MV-4-11 (cell line): ENCODE results near the gene CDKN2B-AS1.

Source experiments
- DNase-seq: peaks from one replicate; lab custom pipeline; 2025; lab: John Stamatoyannopoulos, UW

CDKN2B-AS1 gene

GRCh38 chr9:21982861-21983560 lies 11.6 kb upstream of the CDKN2B-AS1 start:
- peak; percentile 48 for DNase-seq

- DNase-seq, result peak; percentile 76
These were observed 11.0 kb upstream of the CDKN2B-AS1 start for GRCh38 chr9:21983561-21983935.

GRCh38 chr9:21984101-21984500 lies 10.5 kb upstream of the CDKN2B-AS1 start:
- DNase-seq, result no peak

GRCh38 chr9:21985964-21986667 lies 8.5 kb upstream of the CDKN2B-AS1 start:
- peak; percentile 43 for DNase-seq

- DNase-seq, result no peak
These were observed 6.3 kb upstream of the CDKN2B-AS1 start for GRCh38 chr9:21988056-21988990.

- DNase-seq, result no peak
These were observed 5.0 kb upstream of the CDKN2B-AS1 start for GRCh38 chr9:21989440-21990189.

GRCh38 chr9:21991072-21991959 lies 3.3 kb upstream of the CDKN2B-AS1 start:
- DNase-seq, result no peak

- DNase-seq, result no peak
These were observed 1.6 kb upstream of the CDKN2B-AS1 start for GRCh38 chr9:21993007-21993406.

GRCh38 chr9:21993893-21994555 lies 567 bp upstream of the CDKN2B-AS1 start, which contains the start of gene CDKN2A:
Gene CDKN2A (minus strand): TSS chr9:21994392.
- DNase-seq, result peak; percentile 69

GRCh38 chr9:21995006-21995665 lies 545 bp downstream of the CDKN2B-AS1 start:
- peak; percentile 87 for DNase-seq

GRCh38 chr9:21995666-21996398 lies 1.2 kb downstream of the CDKN2B-AS1 start:
- DNase-seq, result peak; percentile 46

GRCh38 chr9:21996438-21996837 lies 1.8 kb downstream of the CDKN2B-AS1 start:
- DNase-seq, result no peak

- DNase-seq, result peak; percentile 30
These were observed 2.3 kb downstream of the CDKN2B-AS1 start for GRCh38 chr9:21996858-21997257.

GRCh38 chr9:21997480-21997879 lies 2.9 kb downstream of the CDKN2B-AS1 start:
- no peak for DNase-seq

- no peak for DNase-seq
These were observed 3.4 kb downstream of the CDKN2B-AS1 start for GRCh38 chr9:21998026-21998425.

GRCh38 chr9:22002038-22002437 lies 7.4 kb downstream of the CDKN2B-AS1 start:
- no peak for DNase-seq

GRCh38 chr9:22005021-22005701 lies 10.6 kb downstream of the CDKN2B-AS1 start:
- no peak for DNase-seq
